HG03095 (cell line): ENCODE measurements around the gene PRDM16.

Experiments used
- ATAC-seq: cut with Tn5 transposase; IDR thresholded peaks from one replicate; pipeline ENCODE4 v1.9.1; 2021; ENCODE audit warnings: moderate library complexity; ENCODE audit not compliant: unreplicated experiment

The PRDM16 gene

DNA sequence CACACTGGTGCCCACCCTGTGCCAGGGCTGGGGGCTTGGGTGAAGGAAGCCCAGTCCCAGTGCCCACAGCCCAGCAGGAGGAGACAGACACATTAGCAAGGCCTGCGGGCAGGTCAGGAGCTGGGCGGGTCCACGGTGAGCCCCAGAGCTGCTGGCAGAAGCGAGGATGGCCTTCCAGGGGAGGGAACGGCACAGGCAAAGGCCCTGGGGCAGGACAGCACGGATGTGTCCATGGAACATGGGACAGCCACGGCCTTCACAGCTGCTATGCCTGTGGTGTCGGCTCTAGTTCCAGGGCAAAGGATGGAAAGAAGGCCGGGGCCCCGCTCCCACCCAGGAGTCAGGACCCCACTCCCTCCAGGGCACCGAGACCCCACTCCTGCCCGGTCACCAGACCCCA lies 220.5 kb downstream of the PRDM16 start:
- no peak for ATAC-seq

DNA sequence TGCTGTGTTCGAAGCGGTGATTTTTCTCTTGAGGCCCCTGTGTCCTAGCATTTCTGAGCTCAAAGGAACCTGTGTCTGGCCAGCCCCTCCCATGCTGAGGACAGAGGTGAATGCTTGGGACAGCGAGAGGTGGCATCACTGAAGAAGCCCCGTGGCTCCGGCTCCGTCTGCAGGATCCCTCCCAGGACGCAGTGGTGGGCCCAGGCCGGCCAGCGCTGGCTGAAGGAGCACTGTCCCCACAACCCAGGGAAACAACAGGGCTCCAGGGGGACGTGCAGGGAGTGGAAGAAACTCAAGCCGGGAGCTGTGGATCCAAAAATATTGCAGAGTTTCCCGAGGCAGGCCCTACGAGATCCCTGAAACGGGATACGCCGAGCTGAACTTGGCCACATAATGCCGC lies 221.4 kb downstream of the PRDM16 start:
- no peak for ATAC-seq

GRCh38 chr1:3290915-3291314 lies 221.9 kb downstream of the PRDM16 start:
- no peak for ATAC-seq

- ATAC-seq, result no peak
Observed at GRCh38 chr1:3292051-3292722, 223.2 kb downstream of the PRDM16 start.

- ATAC-seq, result no peak
Observed at GRCh38 chr1:3292868-3293562, 224.0 kb downstream of the PRDM16 start.

- ATAC-seq, result no peak
Observed at GRCh38 chr1:3293563-3294080, 224.6 kb downstream of the PRDM16 start.

GRCh38 chr1:3294450-3294849 lies 225.4 kb downstream of the PRDM16 start:
- ATAC-seq, result no peak

- ATAC-seq, result no peak
Observed at GRCh38 chr1:3295846-3296245, 226.8 kb downstream of the PRDM16 start.

- no peak for ATAC-seq
Observed at GRCh38 chr1:3296326-3296725, 227.3 kb downstream of the PRDM16 start.

GRCh38 chr1:3296826-3297225 lies 227.8 kb downstream of the PRDM16 start:
- ATAC-seq, result no peak

DNA sequence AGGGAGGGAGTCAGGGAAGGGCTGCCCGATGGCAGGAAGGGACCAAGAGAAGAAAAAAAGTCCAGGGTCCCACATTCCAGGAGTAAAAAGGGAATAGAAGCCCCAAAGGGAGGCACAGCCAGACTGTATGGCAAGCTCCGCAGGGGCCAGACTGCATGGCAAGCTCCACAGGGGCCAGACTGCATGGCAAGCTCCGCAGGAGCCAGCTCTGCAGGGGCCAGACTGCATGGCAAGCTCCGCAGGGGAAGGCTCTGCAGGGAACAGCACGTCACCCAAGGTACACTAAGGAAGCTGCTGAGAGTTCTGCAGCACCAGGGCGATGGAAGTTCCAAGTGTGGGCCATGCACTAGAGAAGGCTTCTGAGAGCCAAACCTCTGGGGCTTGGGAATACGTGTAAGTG lies 228.8 kb downstream of the PRDM16 start:
- ATAC-seq, result no peak

- no peak for ATAC-seq
Observed at GRCh38 chr1:3298197-3298596, 229.2 kb downstream of the PRDM16 start.

DNA sequence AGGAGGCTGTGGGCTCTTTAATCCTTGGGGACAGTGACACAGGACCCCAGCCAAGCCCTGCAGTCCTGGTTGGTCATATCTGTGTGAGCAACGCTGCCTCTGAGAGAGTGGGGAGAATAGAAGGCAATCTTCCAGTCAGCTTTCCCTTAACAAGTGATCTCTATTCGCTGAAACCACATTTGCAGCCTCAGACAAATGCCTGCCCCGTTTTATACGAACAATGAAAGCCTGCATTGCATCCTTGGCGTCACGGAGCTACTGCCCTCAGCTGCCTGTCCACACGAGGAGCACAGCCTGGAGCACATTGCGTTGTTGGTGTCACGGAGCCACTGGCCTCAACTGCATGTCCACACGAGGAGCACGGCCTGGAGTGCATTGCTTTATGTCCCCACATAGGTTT lies 235.2 kb downstream of the PRDM16 start:
- ATAC-seq, result no peak

GRCh38 chr1:3304692-3305091 lies 235.7 kb downstream of the PRDM16 start:
- no peak for ATAC-seq

DNA sequence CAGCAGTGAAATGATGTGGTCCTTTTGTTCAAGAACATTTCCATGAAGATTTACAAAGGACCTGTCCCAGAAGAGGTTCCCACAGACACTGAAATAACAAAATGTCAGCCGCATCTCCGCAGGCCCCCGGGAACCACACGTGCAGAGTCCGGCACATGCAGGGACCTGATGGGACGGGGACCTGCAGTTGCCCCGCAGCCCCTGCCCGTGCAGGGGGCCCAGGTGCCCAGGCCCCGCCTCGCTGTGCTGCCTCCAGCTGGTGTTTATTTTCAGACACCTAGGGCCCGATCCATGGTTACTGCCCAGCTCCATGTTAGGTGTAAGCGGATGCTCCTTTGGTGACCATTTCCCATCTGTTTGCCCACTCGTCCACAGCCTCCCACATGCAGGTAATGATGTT lies 236.2 kb downstream of the PRDM16 start:
- ATAC-seq, result no peak

GRCh38 chr1:3306583-3307291 lies 237.7 kb downstream of the PRDM16 start:
- no peak for ATAC-seq

DNA sequence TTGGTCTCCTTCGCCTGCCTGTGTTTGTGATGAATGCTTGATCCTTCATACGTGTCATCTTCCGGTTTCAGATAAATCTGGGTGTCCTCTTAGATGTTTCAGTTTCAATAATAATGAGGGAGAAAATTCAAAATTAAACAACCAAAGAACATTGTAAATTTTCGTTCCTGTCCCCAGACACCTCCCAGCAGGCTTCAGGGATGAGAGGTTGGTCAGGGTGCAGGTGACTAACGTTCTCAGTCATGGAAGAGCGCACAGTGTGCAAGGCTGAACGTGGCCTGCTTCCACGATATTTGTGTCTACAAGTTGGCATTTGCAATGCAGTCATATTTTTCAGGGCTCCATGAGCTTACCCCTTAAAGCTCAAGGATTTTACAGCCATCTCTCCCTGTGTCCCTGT lies 238.4 kb downstream of the PRDM16 start:
- ATAC-seq, result no peak

DNA sequence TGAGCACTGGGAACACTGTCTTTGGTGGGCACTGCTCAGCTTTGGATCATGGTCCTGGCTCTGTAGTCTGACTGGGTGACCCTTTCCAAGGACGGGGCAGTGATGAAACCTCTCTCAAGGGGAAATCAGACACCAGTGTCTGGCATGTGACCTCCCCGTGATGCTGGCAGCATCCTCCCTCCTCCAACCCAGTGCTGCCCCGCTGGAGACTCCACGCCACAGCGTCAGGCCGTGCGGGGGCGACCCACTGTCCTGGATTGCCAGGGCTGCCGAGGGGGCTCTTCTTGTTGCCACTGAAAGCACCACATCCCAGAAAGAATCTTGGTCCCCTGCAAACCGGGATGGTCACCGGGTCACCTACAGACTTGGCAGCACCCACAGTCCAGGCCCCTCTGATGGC lies 239.1 kb downstream of the PRDM16 start:
- no peak for ATAC-seq

DNA sequence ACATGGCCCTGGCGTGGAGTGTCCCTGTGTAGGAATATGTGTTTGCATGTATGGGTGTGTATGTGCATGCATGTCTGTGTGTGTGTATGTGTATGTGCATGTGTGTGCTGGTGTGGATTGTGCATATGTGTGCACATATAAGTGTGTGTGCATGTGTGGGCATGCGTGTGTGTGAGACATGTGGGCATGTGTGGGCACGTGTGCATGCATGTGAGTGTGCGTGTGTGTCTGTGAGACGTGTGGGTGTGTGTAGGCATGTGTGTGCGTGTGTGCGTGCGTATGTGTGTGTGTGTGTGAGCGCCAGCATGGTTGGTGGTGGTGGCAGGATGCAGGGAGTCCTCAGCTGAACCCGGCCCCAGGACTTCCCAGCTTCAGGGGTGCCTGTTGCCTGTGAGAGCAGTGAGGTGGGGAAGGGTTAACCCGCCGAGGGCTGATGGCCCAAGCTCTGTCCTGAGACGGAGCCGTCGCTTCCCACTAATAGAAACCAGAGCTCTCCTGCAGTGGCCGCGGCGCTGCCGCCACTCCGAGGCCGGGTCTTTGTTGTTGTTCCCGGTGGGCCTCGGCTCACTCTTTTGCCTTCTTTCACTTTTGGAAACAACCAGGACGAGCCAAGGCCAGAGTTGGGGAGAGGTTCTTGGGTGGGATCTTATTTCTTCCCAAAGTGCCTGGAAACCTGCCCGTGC lies 241.9 kb downstream of the PRDM16 start:
- no peak for ATAC-seq

GRCh38 chr1:3311711-3312110 lies 242.7 kb downstream of the PRDM16 start:
- no peak for ATAC-seq

DNA sequence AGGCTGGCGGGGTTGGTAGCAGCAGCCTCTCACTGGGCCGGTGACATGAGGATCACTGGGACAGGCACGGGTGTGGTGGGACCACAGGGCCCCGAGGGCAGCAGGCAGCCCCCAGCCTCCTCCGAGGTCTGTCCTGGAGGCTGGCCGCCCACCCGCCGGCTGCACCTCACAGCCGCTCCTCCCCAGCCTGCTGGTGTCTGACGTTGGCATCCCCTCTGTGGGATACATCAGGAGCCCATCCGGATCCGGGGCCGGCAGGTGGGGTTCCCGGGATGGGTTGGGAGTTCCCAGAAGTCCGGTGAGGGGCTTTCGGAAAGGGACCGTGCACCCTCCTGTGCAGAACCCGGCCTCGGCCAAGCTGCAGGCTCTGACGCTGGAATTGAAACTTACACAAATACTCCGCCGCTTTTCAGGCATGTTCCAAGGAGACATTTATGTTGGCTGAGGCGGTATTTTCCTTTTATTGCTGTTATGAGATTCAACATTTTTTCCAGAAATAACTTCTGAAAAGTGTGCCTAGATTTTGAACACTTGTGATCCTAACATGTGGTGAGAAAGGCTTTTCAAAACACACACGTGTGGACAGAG lies 243.4 kb downstream of the PRDM16 start:
- ATAC-seq, result no peak
